ENCODE measurements around the gene GORASP2. TPM values are rescaled to one million over a fixed set of nuclear protein-coding genes. Genes with fewer than 3 reads are reported as not detected.
A peak's percentile ranks its signal among the peaks of the same experiment; 100 is the strongest.

Gene GORASP2
- total RNA-seq, 1 experiment from 2014 or later, result 97.7 TPM

- no peak for TF ChIP-seq CTCF (conservative IDR thresholded peaks at IDR 0.05)
These were observed 79.6 kb downstream of the GORASP2 start for GRCh38 chr2:171008550-171009205.

More at GRCh38 chr2:171008550-171009205, 79.6 kb downstream of the GORASP2 start:
- no peaks in the 10 kb centered on the region for H3K23me2 ChIP-seq (ENCODE audit: insufficient read length, low read depth, low read length, poor library complexity, severe bottlenecking)
- H2AFZ ChIP-seq (ENCODE audit: low read length), result no peak overlapping the region
- H2BK20ac ChIP-seq (ENCODE audit: low read depth, low read length, poor library complexity, severe bottlenecking), result no peak overlapping the region
- WGBS (ENCODE audit: extremely low coverage, insufficient read length, low lambda C conversion rate), result no CpG with 5 or more reads among the region's 2 CpGs
- H3T11ph ChIP-seq (ENCODE audit: low read length), result no peak overlapping the region
- no peak overlapping the region for H3K18ac ChIP-seq (ENCODE audit: insufficient read length, low read depth, low read length)
- H3K56ac ChIP-seq (ENCODE audit: insufficient read length, low read depth, low read length), result no peak overlapping the region
- H3K36me3 Mint-ChIP-seq (ENCODE audit: insufficient read depth in 1 of 3, low read depth in 3 of 3), result peaks cover 22 to 60% (median 55%) of the 10 kb centered on the region in 3 experiments; a peak in 6 of 7 replicates
- H4K20me1 ChIP-seq (ENCODE audit: control insufficient read depth, insufficient read depth, insufficient read length), result no peaks in the 10 kb centered on the region
- no peak overlapping the region for H3K27ac ChIP-seq (ENCODE audit: insufficient read length, low read depth, low read length)
- H3K9me3 ChIP-seq (ENCODE audit: control insufficient read depth, low read depth, low read length), result no peaks in the 10 kb centered on the region
- H3K79me2 ChIP-seq (ENCODE audit: insufficient read depth, low read length), result no peaks in the 10 kb centered on the region
- no peak overlapping the region for H2BK15ac ChIP-seq (ENCODE audit: low read depth, low read length)
- no peak overlapping the region for H4K8ac ChIP-seq (replicated peaks; ENCODE audit: insufficient read length, low read depth, low read length)
- no peaks in the 10 kb centered on the region for H3K27me3 ChIP-seq (ENCODE audit: insufficient read depth, low read length)
- H3K27me3 Mint-ChIP-seq (ENCODE audit: low read depth), result no peaks in the 10 kb centered on the region
- H3K4me3 Mint-ChIP-seq, result no peak overlapping the region
- H2AK5ac ChIP-seq (ENCODE audit: insufficient read length, low read length), result no peak overlapping the region
- peak overlapping the region in 1 of 3 experiments; percentile 56; a peak in 2 of 7 replicates for H3K27ac Mint-ChIP-seq
- H4K5ac ChIP-seq (ENCODE audit: insufficient read length, low read depth, low read length), result no peak overlapping the region
- DNase-seq, result no peak
- H3K14ac ChIP-seq (ENCODE audit: insufficient read depth, low read length), result no peak overlapping the region
- H3K4ac ChIP-seq (ENCODE audit: low read depth, low read length), result no peak overlapping the region
- H2BK12ac ChIP-seq (ENCODE audit: insufficient read length, low read depth, low read length), result no peak overlapping the region
- H3K9ac ChIP-seq (ENCODE audit: extremely low read depth, insufficient read length, low read length), result no peak overlapping the region
- H4K91ac ChIP-seq (ENCODE audit: insufficient read length, low read depth, low read length), result no peak overlapping the region
- H2BK5ac ChIP-seq (ENCODE audit: insufficient read length, low read length), result no peak overlapping the region
- no peak overlapping the region for H2BK120ac ChIP-seq (ENCODE audit: low read depth, low read length, poor library complexity, severe bottlenecking)
- no peaks in the 10 kb centered on the region for H3K79me1 ChIP-seq (ENCODE audit: insufficient read depth, low read depth, low read length, poor library complexity, severe bottlenecking)
- H3K4me1 ChIP-seq (ENCODE audit: insufficient read depth, low read length), result no peaks in the 10 kb centered on the region
- no peaks in the 10 kb centered on the region for H3K9me3 Mint-ChIP-seq
- no peak overlapping the region for H3K4me2 ChIP-seq (ENCODE audit: insufficient read depth, insufficient read length, low read length)
- no peak overlapping the region for H3K23ac ChIP-seq (ENCODE audit: insufficient read length, low read depth, low read length)
- H3K4me1 Mint-ChIP-seq, result no peaks in the 10 kb centered on the region

All from H9 (cell line).